ENCODE measurements around the gene MARK3.
A peak's percentile ranks its signal among the peaks of the same experiment; 100 is the strongest.
"Not testable (repeated sequence)": the region's sequence is repeated elsewhere in the genome, so short reads cannot be mapped to it uniquely, and the experiment has no call there.

MARK3 gene

GRCh38 chr14:103508521-103509329 lies 123.5 kb downstream of the MARK3 start:
- FAIRE-seq (no peak), DNase-seq (ENCODE audit: insufficient read length, low spot score) (no peak)

DNA sequence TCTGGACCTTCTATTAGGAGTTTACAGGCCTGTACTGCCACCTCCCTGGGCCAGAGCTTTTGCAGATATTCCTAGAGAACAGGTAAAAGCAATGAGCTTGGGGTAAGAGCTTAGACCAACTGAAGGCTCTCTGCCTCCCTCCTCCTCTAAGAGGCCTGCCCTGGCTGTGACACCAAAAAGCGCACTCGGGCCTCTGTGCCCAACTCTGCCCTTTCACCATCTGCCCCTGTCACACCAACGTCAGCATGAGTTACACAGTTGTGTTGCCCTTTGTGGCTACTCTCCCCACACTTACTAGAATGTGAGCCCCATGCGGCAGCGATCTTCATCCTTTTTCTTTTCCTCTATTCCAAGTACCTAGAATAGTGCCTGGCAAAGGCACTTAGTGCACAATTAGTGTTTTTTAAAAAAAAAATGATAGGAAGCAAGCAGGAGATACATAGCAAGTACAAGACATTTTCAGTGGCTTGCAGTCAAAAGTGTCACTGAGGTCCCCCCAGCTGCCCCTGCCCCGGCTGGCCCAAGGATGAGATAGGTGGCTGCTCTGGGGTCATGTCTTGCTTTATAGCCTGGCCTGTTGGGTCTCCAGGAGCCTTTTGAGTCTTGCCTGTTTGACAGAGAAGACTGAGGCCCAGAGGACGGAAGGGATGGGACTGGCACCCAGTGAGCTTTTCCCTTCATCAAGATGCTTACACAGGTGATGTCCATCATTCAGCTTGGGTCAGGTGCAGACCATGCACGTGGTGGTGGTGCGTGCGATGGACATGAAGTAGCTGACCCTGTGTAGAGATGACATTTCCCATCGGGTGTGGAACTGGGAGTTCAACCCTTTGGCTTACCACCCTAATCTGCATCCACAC lies 124.9 kb downstream of the MARK3 start:
- no peak for DNase-seq (ENCODE audit: insufficient read length, low spot score)
- no peak for FAIRE-seq

DNA sequence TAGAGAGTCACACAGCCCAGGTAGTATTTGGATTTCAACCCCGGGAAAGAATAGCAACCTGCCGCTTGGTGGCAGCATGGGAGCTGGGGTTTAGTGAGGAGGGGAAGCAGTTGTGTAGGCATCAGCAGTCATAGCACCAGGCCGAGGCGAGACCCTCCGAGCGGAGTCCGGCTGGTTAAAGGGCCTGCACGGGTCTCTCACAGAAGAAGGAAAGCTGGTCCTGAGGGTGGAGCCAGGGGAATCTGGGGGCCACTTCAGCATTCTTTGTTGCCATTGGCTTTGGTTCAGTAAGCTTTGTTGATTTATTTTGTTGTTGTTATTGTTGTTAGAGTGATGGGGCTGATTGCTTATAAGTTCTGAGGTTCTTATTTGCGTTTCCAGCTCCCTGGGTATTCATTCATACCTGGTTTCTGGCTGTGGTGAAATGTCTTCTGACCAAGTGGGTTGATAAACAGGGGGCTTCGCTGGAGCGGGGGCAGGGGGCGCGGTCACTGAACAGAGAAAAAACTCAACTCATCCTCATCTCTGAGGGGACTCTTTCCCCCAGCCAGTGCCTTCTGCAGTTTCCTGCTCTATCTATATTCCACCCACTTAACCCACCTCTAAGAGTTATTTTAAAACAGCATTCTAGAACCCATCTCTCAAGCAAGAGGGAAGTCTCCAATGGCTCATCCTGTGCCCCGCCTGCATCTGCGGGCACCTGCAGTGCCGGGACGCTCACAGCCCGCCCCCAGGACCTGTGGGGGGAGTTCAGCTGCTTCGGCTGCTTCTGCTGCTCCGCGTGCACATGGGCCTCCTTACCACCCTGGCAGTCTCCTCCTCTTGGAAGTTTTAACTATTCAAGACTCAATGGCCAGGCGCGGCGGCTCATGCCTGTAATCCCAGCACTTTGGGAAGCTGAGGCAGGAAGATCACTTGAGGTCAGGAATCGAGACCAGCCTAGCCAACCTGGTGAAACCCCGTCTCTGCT lies 125.8 kb downstream of the MARK3 start:
- no peak for FAIRE-seq

GRCh38 chr14:103512180-103512579 lies 127.0 kb downstream of the MARK3 start:
- not testable (repeated sequence) for FAIRE-seq; DNase-seq (ENCODE audit: insufficient read length, low spot score)

More for the DNA sequence above, 125.8 kb downstream of the MARK3 start:
- DNase-seq (ENCODE audit: insufficient read length, low spot score): no peak

DNA sequence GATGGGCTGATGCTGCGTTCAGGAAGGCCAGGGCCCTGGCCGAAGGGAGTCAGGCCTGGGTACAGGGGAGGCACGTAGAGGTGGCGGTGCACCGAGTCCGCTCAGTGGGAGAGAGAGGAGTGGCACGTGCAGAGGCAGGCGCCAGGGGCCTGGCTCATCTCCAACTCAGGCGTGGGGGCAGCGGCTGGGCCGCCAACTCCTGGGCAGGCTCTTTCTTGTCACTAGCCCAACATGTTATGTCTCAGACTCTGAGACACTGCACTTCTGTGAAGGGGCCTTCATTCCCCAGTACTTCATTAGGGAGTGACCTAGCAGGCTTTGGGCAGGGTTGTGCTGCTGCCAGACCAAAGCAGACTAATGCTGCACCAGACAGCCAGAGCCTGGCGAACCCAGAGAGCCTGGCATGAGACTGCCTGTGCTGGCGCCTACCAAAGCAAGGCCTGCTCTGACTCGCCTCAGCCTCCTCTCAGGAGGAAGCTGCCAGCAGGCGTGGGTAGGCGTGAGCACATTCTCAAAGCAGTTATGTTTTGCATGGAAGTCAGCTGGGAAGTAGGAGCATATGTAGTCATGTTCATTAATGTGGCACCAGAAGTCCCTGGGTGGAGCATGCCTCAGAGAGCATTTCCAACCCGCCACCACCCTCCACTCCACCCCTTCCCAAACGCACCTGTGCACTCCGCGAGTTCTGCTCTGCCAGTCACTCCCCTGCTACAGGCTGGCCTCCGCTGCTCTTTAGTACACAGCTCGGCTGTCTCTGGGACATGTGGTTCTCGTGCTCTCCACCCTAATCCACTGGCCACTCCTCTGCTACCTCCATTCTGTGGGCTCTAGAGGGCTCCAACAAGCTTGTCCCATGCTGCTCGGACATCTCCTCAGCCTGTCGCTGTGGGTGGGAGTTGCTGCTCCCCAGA lies 127.7 kb downstream of the MARK3 start:
- DNase-seq (ENCODE audit: insufficient read length, low spot score) (no peak), FAIRE-seq (no peak)

DNA sequence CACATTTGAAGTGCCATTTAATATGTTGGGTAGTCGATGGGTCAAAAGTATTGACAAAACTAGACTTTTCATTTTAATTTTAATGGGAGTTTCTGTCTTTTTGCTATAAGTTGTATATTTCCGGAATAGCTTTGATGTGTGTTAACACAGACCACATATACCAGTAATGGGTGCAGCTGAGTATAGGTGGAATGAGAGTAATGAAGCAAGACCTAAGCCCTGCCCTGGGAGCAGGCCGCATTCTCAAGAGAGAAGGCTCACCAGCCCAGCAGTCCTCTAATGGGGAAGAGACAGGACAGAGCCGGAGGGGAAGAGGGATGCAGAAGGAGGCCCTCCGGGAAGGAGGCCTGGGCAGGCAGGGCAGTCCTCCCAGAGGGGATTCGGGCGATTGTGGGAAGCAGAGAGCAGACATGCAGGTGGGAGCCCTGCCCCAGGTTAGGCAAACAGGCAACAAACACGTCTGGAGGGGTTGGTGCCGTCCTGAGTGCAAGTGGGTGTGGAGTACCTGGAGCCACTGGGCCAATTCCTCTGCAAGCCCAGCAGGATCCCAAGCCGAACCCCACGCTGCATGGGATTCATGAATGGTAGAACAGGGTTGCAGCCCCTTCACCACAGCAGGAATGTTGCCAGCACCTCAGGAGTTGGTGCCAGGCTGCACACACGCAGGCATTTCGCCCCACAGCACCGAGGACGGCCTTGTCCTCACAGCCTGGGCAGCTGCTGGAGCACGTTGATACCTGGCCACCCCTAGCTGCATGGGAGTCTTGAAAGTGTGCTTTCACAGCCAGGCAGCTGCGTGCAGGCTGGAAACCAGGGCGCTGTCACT lies 129.6 kb downstream of the MARK3 start:
- FAIRE-seq (no peak), DNase-seq (ENCODE audit: insufficient read length, low spot score) (no peak)

- DNase-seq (ENCODE audit: insufficient read length, low spot score): no peak
- no peak for FAIRE-seq
These were observed 131.4 kb downstream of the MARK3 start for GRCh38 chr14:103516426-103517173.

- FAIRE-seq: no peak
These were observed 132.0 kb downstream of the MARK3 start for GRCh38 chr14:103517174-103517566.

DNA sequence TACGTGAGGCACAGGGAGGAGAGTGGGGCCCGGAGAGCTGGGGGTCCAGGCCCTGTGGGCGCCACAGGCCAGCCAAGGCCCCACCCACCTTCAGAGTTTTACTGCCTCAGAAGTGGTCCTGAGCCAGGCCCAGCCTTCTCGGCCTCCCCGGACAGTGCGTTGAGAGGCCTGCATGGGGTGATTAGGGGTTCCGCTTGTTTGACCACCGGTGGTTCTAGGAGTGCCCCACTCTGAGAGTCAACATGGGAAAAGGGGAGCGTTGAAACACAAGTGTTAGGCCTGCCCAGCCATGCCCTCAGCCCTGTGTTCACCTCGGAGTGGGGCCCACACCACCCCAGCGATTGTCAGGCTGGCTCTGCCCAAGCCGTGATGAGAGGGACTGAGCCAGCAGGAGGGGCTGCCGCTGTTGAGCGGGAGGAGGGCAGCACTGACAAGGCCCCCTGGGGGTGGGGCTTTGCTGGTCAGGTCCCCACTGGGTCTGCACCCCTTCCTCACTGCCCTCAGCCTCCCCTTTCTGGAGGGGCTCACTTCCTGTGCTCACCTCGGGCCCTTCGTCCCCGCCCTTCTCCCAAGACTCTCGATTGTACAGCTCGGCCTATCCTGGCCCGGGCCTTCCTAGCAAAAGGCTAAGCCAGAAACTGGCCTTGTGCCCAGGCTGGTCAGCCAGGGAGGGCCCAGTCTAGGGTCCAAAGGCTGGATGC lies 132.7 kb downstream of the MARK3 start:
- no peak for DNase-seq (ENCODE audit: insufficient read length, low spot score)
- FAIRE-seq: no peak

More at GRCh38 chr14:103517174-103517566, 132.0 kb downstream of the MARK3 start:
- DNase-seq (ENCODE audit: insufficient read length, low spot score): no peak

- DNase-seq (ENCODE audit: insufficient read length, low spot score): peak; percentile 88
- peak; percentile 72 for FAIRE-seq
These were observed 133.3 kb downstream of the MARK3 start for GRCh38 chr14:103518422-103519042.

- no peak for DNase-seq (ENCODE audit: insufficient read length, low spot score)
- FAIRE-seq: no peak
These were observed 134.0 kb downstream of the MARK3 start for GRCh38 chr14:103519043-103519836.

DNA sequence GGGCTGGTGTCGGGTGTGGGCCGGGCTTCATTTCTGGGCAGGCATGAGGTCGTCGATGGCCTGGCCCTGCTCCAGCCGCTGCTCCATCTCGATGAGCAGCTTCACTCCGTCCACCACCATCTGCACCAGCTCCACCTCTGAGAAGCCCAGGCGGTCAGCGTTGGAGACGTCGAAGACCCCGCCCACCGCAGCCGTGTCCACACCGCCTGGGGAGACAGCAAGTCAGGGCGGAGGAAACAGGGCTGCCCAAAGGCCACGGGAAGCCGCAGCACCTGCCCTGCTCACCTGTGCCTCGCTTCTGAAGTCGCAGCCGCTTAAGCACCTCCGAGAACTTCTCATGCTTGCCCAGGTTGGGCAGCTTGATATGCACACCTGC lies 134.6 kb downstream of the MARK3 start:
- no peak for FAIRE-seq
- no peak for DNase-seq (ENCODE audit: insufficient read length, low spot score)

GRCh38 chr14:103520269-103520656 lies 135.0 kb downstream of the MARK3 start:
- FAIRE-seq: no peak
- DNase-seq (ENCODE audit: insufficient read length, low spot score): no peak

GRCh38 chr14:103520657-103521437 lies 135.6 kb downstream of the MARK3 start:
- no peak for DNase-seq (ENCODE audit: insufficient read length, low spot score)
- FAIRE-seq: peak; percentile 76

GRCh38 chr14:103521438-103521950 lies 136.3 kb downstream of the MARK3 start:
- FAIRE-seq (no peak), DNase-seq (ENCODE audit: insufficient read length, low spot score) (no peak)
